H1 (cell line): ENCODE results near the gene LPP. TPM values are rescaled to one million over a fixed set of nuclear protein-coding genes. Genes with fewer than 3 reads are reported as not detected.

ENCODE experiments used
- CTCF ChIA-PET: fragments of 300-600 bp; sonication (Branson Sonifier 250); formaldehyde crosslinking; loops from one replicate; lab custom pipeline; 2021; ENCODE audit not compliant: partially characterized antibody; lab: Charles Lee
- POLR2A ChIA-PET: fragments of 300-600 bp; sonication (Branson Sonifier 250); formaldehyde crosslinking; loops from one replicate; lab custom pipeline; 2021; ENCODE audit warnings: inconsistent platforms; ENCODE audit not compliant: partially characterized antibody; lab: Charles Lee
- DNase-seq, 2 experiments: peaks; one replicate each; pipeline versions ENCODE4 v3.0.0 to v3.0.0-alpha.2; 2010 to 2022; ENCODE audit warnings: low spot score in 2 of 2, low read depth in 1 of 2, mixed read lengths in 1 of 2
- FAIRE-seq: peaks from 2 replicates; lab custom pipeline; 2011; peaks lifted over from hg19 to GRCh38; lab: Jason Lieb, UNC
- H2AFZ ChIP-seq: 2 replicates; pipeline ENCODE4 v1.8.1; 2012; ENCODE audit warnings: low read length, inconsistent platforms
- H2AK5ac ChIP-seq: 2 replicates; pipeline ENCODE4 v1.6.1; 2013; ENCODE audit warnings: low read depth, low read length
- H2BK120ac ChIP-seq: replicated peaks from 2 replicates; pipeline ENCODE3; 2013; ENCODE audit warnings: low read depth, low read length, inconsistent platforms
- H2BK12ac ChIP-seq: 2 replicates; pipeline ENCODE4 v1.6.1; 2013; ENCODE audit warnings: low read depth, low read length
- H2BK15ac ChIP-seq: 2 replicates; pipeline ENCODE4 v1.6.1; 2013; ENCODE audit warnings: low read length
- H2BK20ac ChIP-seq: 2 replicates; pipeline ENCODE4 v1.6.1; 2013; ENCODE audit warnings: low read length
- H2BK5ac ChIP-seq: 2 replicates; pipeline ENCODE4 v1.6.1; 2013; ENCODE audit warnings: low read depth, low read length
- H3K14ac ChIP-seq: 2 replicates; pipeline ENCODE4 v1.6.1; 2013; ENCODE audit warnings: inconsistent platforms; ENCODE audit not compliant: insufficient read length
- H3K18ac ChIP-seq: 2 replicates; pipeline ENCODE4 v1.6.1; 2013; ENCODE audit warnings: low read length; ENCODE audit errors: extremely low read depth
- H3K23ac ChIP-seq: 2 replicates; pipeline ENCODE4 v1.6.1; 2013; ENCODE audit warnings: inconsistent platforms; ENCODE audit not compliant: insufficient read length
- H3K23me2 ChIP-seq: 2 replicates; pipeline ENCODE4 v1.6.1; 2013; ENCODE audit warnings: low read depth, low read length
- H3K27ac ChIP-seq: 2 replicates; pipeline ENCODE4 v1.6.1; 2011; ENCODE audit warnings: low read depth, low read length, inconsistent platforms
- H3K27me3 ChIP-seq, 4 experiments: replicated peaks in 1 of 4; 1 replicate in 1 of 4; 2 replicates in 3 of 4; pipeline versions ENCODE4 v1.6.1 to v1.8.1; 2011 to 2013; ENCODE audit warnings: low read length in 3 of 4, mild to moderate bottlenecking in 3 of 4, inconsistent platforms in 2 of 4, mixed read lengths in 2 of 4, moderate library complexity in 1 of 4; ENCODE audit not compliant: control insufficient read depth in 3 of 4, insufficient read depth in 3 of 4; ENCODE audit errors: extremely low read depth in 1 of 4
- H3K36me3 ChIP-seq, 4 experiments: 2 replicates each; pipeline versions ENCODE4 v1.6.1 to v1.8.1; 2011 to 2013; ENCODE audit warnings: mild to moderate bottlenecking in 4 of 4, low read length in 3 of 4, moderate library complexity in 2 of 4, control low read depth in 1 of 4, inconsistent platforms in 1 of 4; ENCODE audit not compliant: insufficient read depth in 4 of 4, control insufficient read depth in 2 of 4
- H3K4ac ChIP-seq: replicated peaks from 2 replicates; pipeline ENCODE3; 2013; ENCODE audit warnings: low read length, low read depth, mixed read lengths, inconsistent platforms; ENCODE audit not compliant: insufficient read length
- H3K4me1 ChIP-seq, 4 experiments: replicated peaks in 1 of 4; 1 replicate in 1 of 4; 2 replicates in 3 of 4; pipeline versions ENCODE4 v1.6.1 to v1.8.1; 2011 to 2013; ENCODE audit warnings: low read length in 3 of 4, inconsistent platforms in 2 of 4, mixed read lengths in 1 of 4; ENCODE audit not compliant: insufficient read depth in 4 of 4, control insufficient read depth in 3 of 4
- H3K4me2 ChIP-seq, 2 experiments: 2 replicates each; pipeline versions ENCODE4 v1.6.1 to v1.8.1; 2011 to 2013; ENCODE audit warnings: low read depth in 2 of 2, low read length in 2 of 2, control low read depth in 1 of 2, inconsistent platforms in 1 of 2, mild to moderate bottlenecking in 1 of 2; ENCODE audit not compliant: insufficient read depth in 1 of 2
- H3K4me3 ChIP-seq, 4 experiments: fragments of 200-600, 300-600 bp in 1 of 4; sonication (generic), shearing (Covaris generic), sonication (Bioruptor Twin) in 1 of 4; 2 replicates each; pipeline versions ENCODE4 v1.5.1 to v1.8.1; 2011 to 2016; ENCODE audit warnings: low read length in 4 of 4, low read depth in 3 of 4, control low read depth in 2 of 4, inconsistent platforms in 2 of 4, mild to moderate bottlenecking in 2 of 4, mixed read lengths in 1 of 4, moderate library complexity in 1 of 4; ENCODE audit not compliant: insufficient read depth in 2 of 4; ENCODE audit errors: extremely low read depth in 1 of 4
- H3K56ac ChIP-seq: replicated peaks from 2 replicates; pipeline ENCODE3; 2013; ENCODE audit warnings: low read depth, mild to moderate bottlenecking, mixed read lengths, low read length, inconsistent platforms; ENCODE audit not compliant: insufficient read length
- H3K79me1 ChIP-seq: 2 replicates; pipeline ENCODE4 v1.6.1; 2013; ENCODE audit warnings: low read depth, low read length, control low read depth
- H3K79me2 ChIP-seq, 2 experiments: 2 replicates each; pipeline versions ENCODE4 v1.6.1 to v1.8.1; 2012 to 2013; ENCODE audit warnings: low read length in 2 of 2, mild to moderate bottlenecking in 2 of 2, inconsistent platforms in 1 of 2; ENCODE audit not compliant: insufficient read depth in 2 of 2, control insufficient read depth in 1 of 2
- H3K9ac ChIP-seq, 4 experiments: replicated peaks in 1 of 4; 1 replicate in 1 of 4; 2 replicates in 3 of 4; pipeline versions ENCODE4 v1.6.1 to v1.8.1; 2011 to 2013; ENCODE audit warnings: low read depth in 3 of 4, low read length in 3 of 4, control low read depth in 2 of 4, mild to moderate bottlenecking in 2 of 4, moderate library complexity in 2 of 4, inconsistent platforms in 1 of 4; ENCODE audit errors: extremely low read depth in 1 of 4
- H3K9me3 ChIP-seq, 2 experiments: 2 replicates each; pipeline versions ENCODE4 v1.6.1 to v1.8.1; 2012 to 2013; ENCODE audit warnings: mild to moderate bottlenecking in 2 of 2, moderate library complexity in 2 of 2, control low read depth in 1 of 2, inconsistent platforms in 1 of 2, low read depth in 1 of 2, low read length in 1 of 2, mixed read lengths in 1 of 2; ENCODE audit not compliant: insufficient read depth in 2 of 2
- H4K20me1 ChIP-seq, 2 experiments: replicated peaks in 1 of 2; 2 replicates each; pipeline versions ENCODE3 to v1.8.1; 2011 to 2013; ENCODE audit warnings: inconsistent platforms in 2 of 2, low read length in 2 of 2, mild to moderate bottlenecking in 1 of 2; ENCODE audit not compliant: insufficient read depth in 2 of 2, control insufficient read depth in 1 of 2
- H4K5ac ChIP-seq: 2 replicates; pipeline ENCODE4 v1.6.1; 2013; ENCODE audit warnings: low read length, low read depth, mixed read lengths, inconsistent platforms; ENCODE audit not compliant: insufficient read length
- H4K8ac ChIP-seq: 2 replicates; pipeline ENCODE4 v1.8.0; 2013; ENCODE audit warnings: mild to moderate bottlenecking, moderate library complexity, low read length, inconsistent platforms; ENCODE audit not compliant: insufficient read depth; ENCODE audit errors: extremely low read depth
- H4K91ac ChIP-seq: replicated peaks from 2 replicates; pipeline ENCODE3; 2013; ENCODE audit warnings: low read length, mixed read lengths, inconsistent platforms; ENCODE audit not compliant: insufficient read length
- FOSL1 ChIP-seq: IDR thresholded peaks from 2 replicates; pipeline ENCODE4 v1.6.1; 2011; ENCODE audit warnings: mild to moderate bottlenecking, low read depth, low read length, moderate library complexity; ENCODE audit not compliant: insufficient read depth
- HDAC2 ChIP-seq, 2 experiments: fragments of 300-600 bp in 1 of 2; sonication (generic) in 1 of 2; IDR thresholded peaks; 2 replicates each; pipeline ENCODE4 v1.6.1; 2011 to 2012; ENCODE audit warnings: low read depth in 2 of 2, low read length in 2 of 2, mild to moderate bottlenecking in 2 of 2, moderate library complexity in 2 of 2, borderline replicate concordance in 1 of 2, inconsistent platforms in 1 of 2
- MAFK ChIP-seq: IDR thresholded peaks from 2 replicates; pipeline ENCODE4 v1.6.1; 2012; ENCODE audit warnings: low read depth, mild to moderate bottlenecking, improper control_type of control experiment, low read length
- RXRA ChIP-seq: IDR thresholded peaks from 2 replicates; pipeline ENCODE4 v1.6.1; 2011; ENCODE audit warnings: low read depth, mild to moderate bottlenecking, low read length, moderate library complexity; ENCODE audit not compliant: insufficient read depth
- SRF ChIP-seq: IDR thresholded peaks from 2 replicates; pipeline ENCODE4 v1.6.1; 2011; ENCODE audit warnings: mild to moderate bottlenecking, low read depth, low read length, moderate library complexity
- TEAD4 ChIP-seq: IDR thresholded peaks from 2 replicates; pipeline ENCODE4 v1.6.1; 2012; ENCODE audit warnings: low read depth, low read length, inconsistent platforms, mixed read lengths
- WGBS, 2 experiments: shearing (Covaris generic) in 1 of 2; methylation state at CpG; one replicate each; pipeline versions ENCODE4 v1.1.6 to v1.1.7; 2013 to 2015; ENCODE audit warnings: low lambda C conversion rate in 2 of 2, mixed read lengths in 2 of 2, inconsistent platforms in 1 of 2, low coverage in 1 of 2, missing lambda C conversion rate in 1 of 2; ENCODE audit not compliant: insufficient replicate concordance in 2 of 2, insufficient coverage in 1 of 2, insufficient read length in 1 of 2; ENCODE audit errors: extremely low coverage in 1 of 2, missing lambda C conversion rate in 1 of 2; 5-methylcytosine and 5-hydroxymethylcytosine counted together
- polyA plus RNA-seq, 7 experiments: library from polyadenylated mRNA; depleted of rRNA in 3 of 7; stranded (reverse) in 5 of 7; unstranded in 2 of 7; fragments of >200 nt in 5 of 7; fragments of 200-250 nt in 2 of 7; gene quantifications; 1 replicate in 5 of 7; 2 replicates in 1 of 7; 4 replicates in 1 of 7; pipeline versions ENCODE4 v1.2.1 to v1.2.3, GENCODE V29; 2011 to 2013; ENCODE audit warnings: missing spikeins in 2 of 7, mixed read lengths in 2 of 7
- total RNA-seq: library from RNA; stranded (reverse); fragmentation: NEBNext Ultra II Directional; extraction: Animal tissue kit (Norgen Biotek cat#: 25700); gene quantifications from 2 replicates; pipeline ENCODE4 v1.2.1, GENCODE V29; 2021

LPP gene
- total and polyA plus RNA-seq, 2 of the 8 experiments (the other 6 are each of a cell fraction or from before 2014, with no cell fraction given), result 10.0 to 53.3 TPM

- no peak overlapping the region for H3K4me3 ChIP-seq
- ChIA-PET POLR2A (interaction anchor here (1.3 kb wide), 1 partner anchor 12 kb away, joined by 3 read pairs; no protein-coding TSS in a partner anchor), CTCF (interaction anchor here (0.8 to 3.6 kb wide), 3 partner anchors 62 to 530 kb away, joined by 3 to 12 read pairs (median 4); no protein-coding TSS in a partner anchor)
- no peak overlapping the region for H3K4me2 ChIP-seq
- H2BK12ac ChIP-seq, result no peak overlapping the region
- no peak overlapping the region for H2BK20ac ChIP-seq
- no peaks in the 10 kb centered on the region for H3K9me3 ChIP-seq
- no peaks in the 10 kb centered on the region; the same call in 1 of the 2 replicates for H3K23me2 ChIP-seq
- H3K56ac ChIP-seq, result no peak overlapping the region
- peaks cover 8 to 25% (median 16%) of the 10 kb centered on the region in 4 experiments for H3K4me1 ChIP-seq
- H3K4ac ChIP-seq, result no peak overlapping the region
- H2BK5ac ChIP-seq, result no peak overlapping the region
- no peak overlapping the region for H2AFZ ChIP-seq
- H2BK120ac ChIP-seq, result no peak overlapping the region
- no peak overlapping the region for H3K9ac ChIP-seq
- H4K91ac ChIP-seq, result no peak overlapping the region
- H2BK15ac ChIP-seq, result no peak overlapping the region
- no peak overlapping the region for H3K18ac ChIP-seq
- 68% methylated on average over 3 of the region's 3 CpGs; no CpG with 5 or more reads in 1 of the 2 experiments for WGBS, 2 experiments
- TF ChIP-seq FOSL1 (no peak), MAFK (no peak), HDAC2 (IDR thresholded peaks at IDR 0.05; ENCODE audit: borderline replicate concordance in 1 of 2, low read depth in 2 of 2, low read length in 2 of 2) (no peak), SRF (peak; percentile 92), RXRA (no peak), TEAD4 (peak; percentile 30; the same call in 1 of the 2 replicates)
- H3K27ac ChIP-seq, result no peak overlapping the region
- H3K79me2 ChIP-seq, result peaks cover 0 to 15% of the 10 kb centered on the region in 2 experiments; a peak in 2 of 4 replicates
- H3K23ac ChIP-seq, result no peak overlapping the region
- H3K27me3 ChIP-seq, result no peaks in the 10 kb centered on the region
- H3K14ac ChIP-seq, result no peak overlapping the region
- H4K5ac ChIP-seq, result no peak overlapping the region
- no peak overlapping the region for H4K8ac ChIP-seq
- no peaks in the 10 kb centered on the region for H3K36me3 ChIP-seq
- FAIRE-seq (no peak), DNase-seq (no peak)
- no peaks in the 10 kb centered on the region for H4K20me1 ChIP-seq
- no peaks in the 10 kb centered on the region for H3K79me1 ChIP-seq
- H2AK5ac ChIP-seq, result no peak overlapping the region
Observed at GRCh38 chr3:188270423-188270972, 116.5 kb downstream of the LPP start.
